ENCODE measurements around the gene NRP1.
"Not testable (repeated sequence)": the region's sequence is repeated elsewhere in the genome, so short reads cannot be mapped to it uniquely, and the experiment has no call there.

Gene NRP1

DNA sequence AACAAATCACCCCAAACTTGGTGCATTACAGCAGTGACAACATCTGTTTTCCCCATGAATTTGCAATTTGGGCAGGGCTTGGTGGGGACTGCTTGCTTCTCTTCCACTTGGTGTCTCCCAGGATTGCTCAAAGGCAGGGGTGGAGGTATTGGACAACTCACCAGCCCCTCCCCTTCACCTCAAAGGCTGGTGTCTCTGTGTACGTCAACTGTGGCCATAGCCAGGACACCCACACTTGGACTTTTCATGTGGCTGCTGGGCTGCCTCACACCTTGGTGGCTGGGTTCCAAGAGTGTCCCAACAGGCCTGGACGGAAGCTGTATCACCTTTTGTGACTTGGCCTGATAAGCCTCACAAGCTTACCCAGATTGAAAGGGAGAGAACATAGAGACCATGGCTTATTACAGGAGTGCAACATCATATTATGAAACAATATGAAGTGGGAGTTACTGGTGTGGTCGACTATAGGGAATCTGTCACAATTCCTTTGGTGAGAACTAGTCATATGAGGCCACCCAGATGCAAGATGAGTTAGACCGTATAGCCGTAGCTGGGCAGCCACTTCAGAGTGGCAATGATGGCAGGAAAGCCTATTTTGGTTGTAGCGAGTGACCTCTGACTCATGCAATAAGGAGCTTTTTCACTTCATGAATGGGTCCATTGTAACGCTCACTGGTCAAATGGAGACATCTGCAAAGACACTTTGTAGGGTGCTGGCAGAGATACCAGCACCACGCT, 188.8 kb downstream of the NRP1 start:
- no peaks in the 10 kb centered on the region for H4K20me1 ChIP-seq
- no peak overlapping the region for H3K4me2 ChIP-seq
- H3K27ac ChIP-seq, result no peak overlapping the region

DNA sequence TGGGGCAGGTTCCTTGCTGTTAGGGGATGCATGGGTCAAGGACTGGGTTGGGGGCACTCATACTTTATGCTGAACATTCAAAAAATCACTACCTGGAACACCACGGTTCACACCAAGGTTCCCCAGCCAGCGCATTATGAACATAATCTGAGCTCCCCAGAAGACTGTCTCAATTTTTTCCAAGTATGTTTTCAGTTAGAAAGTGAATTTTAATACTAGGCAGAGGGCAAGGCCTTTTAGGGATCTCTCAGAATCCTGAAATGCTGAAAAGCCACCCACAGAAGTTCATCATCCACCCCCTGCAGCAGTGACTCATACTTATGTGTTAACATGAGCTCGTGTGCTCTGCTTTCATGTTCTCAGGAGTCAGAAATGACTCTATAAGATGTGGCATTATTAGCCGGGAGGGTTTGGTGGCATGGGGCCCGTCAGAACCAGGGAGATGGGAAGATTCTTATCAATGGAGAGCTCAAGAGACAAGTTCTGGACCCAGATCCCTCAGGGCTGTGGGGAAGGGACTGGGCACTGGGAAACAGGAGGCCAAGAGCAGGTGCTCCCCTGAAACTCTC, 191.2 kb downstream of the NRP1 start:
- no peaks in the 10 kb centered on the region for H3K27me3 ChIP-seq
- H3K36me3 ChIP-seq, result no peaks in the 10 kb centered on the region
- no peak for TF ChIP-seq Cebpa-rat (IDR thresholded peaks at IDR 0.05)
- peaks cover 0 to 10% (median 5%) of the 10 kb centered on the region in 10 experiments; a peak in 8 of 20 replicates for H3K4me1 ChIP-seq
- H3K9me3 ChIP-seq (replicated peaks in 1 of 11), result 0 out of 22 replicates have a peak, but pooled peaks cover 0 to 7% (median 0%) of the 10 kb centered on the region in 11 experiments
- no peak overlapping the region for H3K9ac ChIP-seq
- H3K27ac ChIP-seq, result no peak overlapping the region
- H3K4me2 ChIP-seq, result peak overlapping the region in 1 of 11 experiments; percentile 31; a peak in 3 of 22 replicates
- H4K20me1 ChIP-seq, result no peaks in the 10 kb centered on the region
- H3K4me3 ChIP-seq, result no peak overlapping the region

More for the DNA sequence above, 188.8 kb downstream of the NRP1 start:
- Histone ChIP-seq H3K36me3 (no peaks in the 10 kb centered on the region), H3K27me3 (no peaks in the 10 kb centered on the region), H3K4me3 (no peak overlapping the region), H3K9me3 (replicated peaks in 1 of 11) (0 out of 22 replicates have a peak, but pooled peaks cover 0 to 7% (median 0%) of the 10 kb centered on the region in 11 experiments), H3K9ac (no peak overlapping the region), H3K4me1 (peaks cover 0 to 10% (median 0%) of the 10 kb centered on the region in 10 experiments; a peak in 3 of 20 replicates)
- no peak for TF ChIP-seq Cebpa-rat (IDR thresholded peaks at IDR 0.05)

DNA sequence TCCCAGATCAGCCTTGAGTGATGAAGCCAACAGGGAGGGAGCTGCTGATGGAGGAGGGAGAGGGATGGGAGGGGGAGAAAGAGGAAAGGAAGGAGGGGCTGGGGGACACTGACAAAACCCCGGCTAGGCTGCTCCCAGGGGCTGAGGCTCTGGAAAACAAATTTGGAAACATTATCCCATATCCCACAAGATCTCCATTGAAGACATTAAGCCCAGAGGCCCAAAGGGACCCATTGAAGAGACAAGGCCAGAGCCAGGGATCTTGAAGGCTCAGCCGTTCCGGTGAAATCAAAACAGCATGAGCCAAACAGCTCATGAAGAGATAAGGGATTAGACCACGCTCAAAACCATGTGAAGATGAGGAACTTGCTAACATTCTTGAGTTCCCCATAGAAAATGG, 192.2 kb downstream of the NRP1 start:
- H3K27ac ChIP-seq, result no peak overlapping the region
- no peaks in the 10 kb centered on the region for H4K20me1 ChIP-seq
- 0 out of 22 replicates have a peak, but pooled peaks cover 0 to under 1% (median 0%) of the 10 kb centered on the region in 11 experiments for H3K9me3 ChIP-seq (replicated peaks in 1 of 11)
- no peak overlapping the region for H3K9ac ChIP-seq
- TF ChIP-seq Cebpa-rat (IDR thresholded peaks at IDR 0.05), result no peak
- H3K4me2 ChIP-seq, result 0 out of 22 replicates have a peak overlapping the region, but pooled peaks of 1 of the 11 experiments have one; percentile 7
- H3K27me3 ChIP-seq, result no peaks in the 10 kb centered on the region
- no peaks in the 10 kb centered on the region for H3K36me3 ChIP-seq
- peaks cover 0 to 10% (median 5%) of the 10 kb centered on the region in 10 experiments; a peak in 8 of 20 replicates for H3K4me1 ChIP-seq
- no peak overlapping the region for H3K4me3 ChIP-seq

DNA sequence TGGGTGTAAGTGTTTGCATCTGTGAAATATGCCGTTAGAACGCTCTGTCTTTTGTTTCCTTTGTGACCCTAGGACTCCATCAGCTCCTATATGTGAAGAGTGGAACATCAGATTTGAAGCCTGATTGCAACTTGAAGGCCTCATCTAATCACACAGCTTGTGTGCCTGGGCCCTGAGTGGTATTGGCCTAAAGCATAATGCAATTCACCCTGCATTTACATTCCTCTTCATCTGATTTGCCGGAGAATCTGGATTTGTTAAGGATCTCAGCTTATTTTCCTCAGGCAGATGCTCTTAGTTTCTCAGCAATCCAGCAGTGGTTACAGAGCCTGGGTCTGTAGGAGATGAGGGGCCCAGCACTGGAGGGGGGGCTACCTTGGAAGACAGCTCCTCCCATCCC, 193.2 kb downstream of the NRP1 start:
- Histone ChIP-seq H3K27ac (no peak overlapping the region), H3K9me3 (replicated peaks in 1 of 11) (no peaks in the 10 kb centered on the region), H3K36me3 (no peaks in the 10 kb centered on the region), H4K20me1 (no peaks in the 10 kb centered on the region), H3K4me2 (no peak overlapping the region), H3K4me3 (no peak overlapping the region), H3K9ac (no peak overlapping the region), H3K4me1 (peaks cover 0 to 10% (median 5%) of the 10 kb centered on the region in 10 experiments; a peak in 8 of 20 replicates), H3K27me3 (no peaks in the 10 kb centered on the region)
- TF ChIP-seq Cebpa-rat (IDR thresholded peaks at IDR 0.05), result no peak

DNA sequence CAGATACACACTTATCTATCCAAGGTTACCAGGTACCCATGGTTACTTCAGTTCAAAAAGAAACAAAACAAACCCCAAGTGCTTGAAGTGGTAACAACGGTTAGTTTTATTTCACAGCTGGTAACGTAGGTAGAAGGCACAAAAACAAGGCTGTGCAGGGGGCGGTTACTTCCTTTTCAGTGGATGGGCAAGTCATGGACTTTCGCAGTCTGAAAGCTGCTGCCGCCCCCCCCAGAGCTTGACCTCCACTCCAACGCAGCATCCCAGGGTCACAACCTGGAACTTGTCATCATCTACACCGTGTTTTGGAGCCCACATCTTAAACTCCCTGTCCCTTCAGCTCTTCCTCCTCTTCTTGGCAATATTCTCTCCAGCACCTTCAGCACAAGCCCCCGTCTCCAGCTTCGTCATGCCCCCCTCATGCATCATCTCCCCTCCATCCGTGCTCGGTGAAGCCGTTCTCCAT, 195.3 kb downstream of the NRP1 start:
- no peak overlapping the region for H3K4me3 ChIP-seq
- H3K4me1 ChIP-seq, result peaks cover 0 to 10% (median 5%) of the 10 kb centered on the region in 10 experiments; a peak in 8 of 20 replicates
- H4K20me1 ChIP-seq, result no peaks in the 10 kb centered on the region
- no peak for TF ChIP-seq Cebpa-rat (IDR thresholded peaks at IDR 0.05)
- H3K27me3 ChIP-seq, result no peaks in the 10 kb centered on the region
- peak overlapping the region in 6 of 11 experiments; percentile 21 to 48 (median 38); a peak in 6 of 22 replicates for H3K4me2 ChIP-seq
- no peaks in the 10 kb centered on the region for H3K36me3 ChIP-seq
- no peak overlapping the region for H3K9ac ChIP-seq
- H3K27ac ChIP-seq, result no peak overlapping the region
- no peaks in the 10 kb centered on the region for H3K9me3 ChIP-seq (replicated peaks in 1 of 11)

DNA sequence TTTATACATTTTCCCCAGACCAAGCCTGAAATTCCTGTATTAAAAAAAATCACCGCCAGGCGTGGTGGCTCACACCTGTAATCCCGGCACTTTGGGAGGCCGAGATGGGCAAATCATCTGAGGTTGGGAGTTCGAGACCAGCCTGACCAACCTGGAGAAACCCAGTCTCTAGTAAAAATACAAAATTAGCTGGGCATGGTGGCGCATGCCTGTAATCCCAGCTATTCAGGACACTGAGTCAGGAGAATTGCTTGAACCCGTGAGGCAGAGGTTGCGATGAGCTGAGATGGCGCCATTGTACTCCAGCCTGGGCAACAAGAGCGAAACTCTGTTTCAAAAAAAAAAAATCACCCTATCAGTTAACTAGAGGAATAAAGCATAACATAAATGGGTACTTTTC, 195.8 kb downstream of the NRP1 start:
- not testable (repeated sequence) for H3K27me3 ChIP-seq; H3K27ac ChIP-seq; H3K9me3 ChIP-seq (replicated peaks in 1 of 11); H3K9ac ChIP-seq; H3K4me3 ChIP-seq; H3K36me3 ChIP-seq; H4K20me1 ChIP-seq
- Histone ChIP-seq H3K4me2 (peak overlapping the region in 2 of 11 experiments; percentile 21 to 39; a peak in 3 of 22 replicates), H3K4me1 (peaks cover 0 to 10% (median 5%) of the 10 kb centered on the region in 10 experiments; a peak in 8 of 20 replicates)

DNA sequence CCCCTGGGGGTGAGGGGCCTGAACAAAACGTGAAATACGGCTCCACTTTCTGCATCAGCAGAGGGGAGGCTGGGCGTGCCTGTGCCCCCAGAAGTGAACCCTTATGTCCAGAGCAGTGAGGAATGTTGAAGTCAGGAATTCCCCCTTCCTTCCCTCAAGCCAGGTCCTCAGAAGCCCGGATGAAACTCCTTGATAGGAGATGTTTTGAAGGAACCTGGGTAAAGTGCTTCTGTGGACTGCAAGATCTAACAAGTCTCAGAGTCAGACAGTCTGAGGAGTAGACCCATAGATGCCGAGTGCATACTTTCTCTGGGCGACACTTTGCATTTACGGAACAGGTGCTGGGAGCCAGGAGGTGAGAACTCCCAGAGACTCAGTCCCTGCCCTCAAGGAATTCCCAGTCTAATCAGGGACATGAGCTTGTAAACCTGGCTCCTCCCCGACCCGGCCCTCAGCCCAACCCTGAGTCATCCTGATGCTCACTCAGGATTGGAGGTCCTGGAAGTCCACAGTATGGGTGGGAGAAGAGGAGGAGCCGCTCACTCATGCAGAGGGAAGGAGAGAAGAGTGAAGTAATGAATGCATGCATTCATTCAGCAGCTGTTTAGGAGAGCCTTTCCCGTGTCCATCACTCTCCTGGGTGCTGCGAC, 197.0 kb downstream of the NRP1 start:
- Histone ChIP-seq H3K4me3 (no peak overlapping the region), H3K4me1 (peaks cover 0 to 10% (median 0%) of the 10 kb centered on the region in 10 experiments; a peak in 6 of 20 replicates), H3K4me2 (no peak overlapping the region), H3K27ac (no peak overlapping the region), H3K9ac (no peak overlapping the region), H3K27me3 (no peaks in the 10 kb centered on the region), H3K9me3 (replicated peaks in 1 of 11) (no peaks in the 10 kb centered on the region), H3K36me3 (no peaks in the 10 kb centered on the region), H4K20me1 (no peaks in the 10 kb centered on the region)
- no peak for TF ChIP-seq Cebpa-rat (IDR thresholded peaks at IDR 0.05)

DNA sequence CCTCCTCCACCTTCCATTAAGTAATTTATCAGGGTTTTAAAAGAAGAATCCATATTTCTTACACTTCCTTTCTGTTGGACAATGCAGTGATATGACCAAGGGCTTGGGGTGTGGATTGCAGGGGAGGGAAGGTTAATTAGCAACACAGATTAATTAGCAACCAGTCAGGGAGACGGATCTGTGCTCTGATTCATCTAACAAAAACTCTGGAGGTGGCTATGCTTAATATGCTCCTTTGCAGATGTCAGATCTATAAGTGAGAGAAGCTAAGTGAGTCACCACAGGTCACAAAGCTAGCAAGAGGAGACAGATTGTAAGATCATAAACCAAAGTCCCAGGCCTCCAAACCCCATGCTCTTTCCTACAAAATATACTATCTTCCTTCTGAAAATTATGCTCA, 197.7 kb downstream of the NRP1 start:
- no peak overlapping the region for H3K4me3 ChIP-seq
- H3K27ac ChIP-seq, result no peak overlapping the region
- no peak overlapping the region for H3K4me2 ChIP-seq
- no peaks in the 10 kb centered on the region for H4K20me1 ChIP-seq
- no peaks in the 10 kb centered on the region for H3K27me3 ChIP-seq
- H3K9me3 ChIP-seq (replicated peaks in 1 of 11), result no peaks in the 10 kb centered on the region
- H3K36me3 ChIP-seq, result no peaks in the 10 kb centered on the region
- no peak for TF ChIP-seq Cebpa-rat (IDR thresholded peaks at IDR 0.05)
- peaks cover 0 to 10% (median 0%) of the 10 kb centered on the region in 10 experiments; a peak in 5 of 20 replicates for H3K4me1 ChIP-seq
- no peak overlapping the region for H3K9ac ChIP-seq

DNA sequence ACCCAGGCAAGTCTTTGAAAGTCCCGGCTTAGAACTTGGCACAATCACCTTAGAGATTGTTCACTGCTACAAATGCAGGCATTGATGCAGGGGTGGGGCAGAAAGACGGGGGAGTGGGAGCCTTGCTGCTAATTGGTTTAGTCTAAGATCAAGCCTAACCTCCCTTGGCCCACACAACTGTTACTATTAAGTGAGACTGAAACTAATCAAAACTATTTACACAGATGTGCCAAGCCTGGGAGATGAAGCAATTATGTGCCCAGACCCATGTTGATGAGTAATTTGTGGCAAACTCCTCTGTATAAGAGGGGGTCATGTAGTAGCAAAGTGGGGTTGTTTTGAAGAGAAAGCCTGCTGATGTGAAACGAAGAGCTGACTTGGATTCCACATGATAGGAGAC, 198.2 kb downstream of the NRP1 start:
- Histone ChIP-seq H4K20me1 (no peaks in the 10 kb centered on the region), H3K27ac (no peak overlapping the region), H3K27me3 (no peaks in the 10 kb centered on the region), H3K4me1 (peaks cover 0 to 10% (median 0%) of the 10 kb centered on the region in 10 experiments; a peak in 5 of 20 replicates), H3K36me3 (no peaks in the 10 kb centered on the region), H3K9me3 (replicated peaks in 1 of 11) (no peaks in the 10 kb centered on the region), H3K9ac (no peak overlapping the region), H3K4me2 (no peak overlapping the region), H3K4me3 (no peak overlapping the region)
- no peak for TF ChIP-seq Cebpa-rat (IDR thresholded peaks at IDR 0.05)
